Fibroblast of skin of right biceps (primary cell): ENCODE results near the gene PRELID2.
A peak's percentile ranks its signal among the peaks of the same experiment; 100 is the strongest.
"Not testable (repeated sequence)": the region's sequence is repeated elsewhere in the genome, so short reads cannot be mapped to it uniquely, and the experiment has no call there.

Experiments used
- DNase-seq: peaks from one replicate; pipeline ENCODE4 v3.0.0-alpha.2; 2013

Gene PRELID2

GRCh38 chr5:145834917-145835847, at the start of gene PRELID2:
Gene PRELID2, minus strand, starts transcription at chr5:145835342. Its CDS starts 91 bp downstream, at chr5:145835251.
- DNase-seq, result peak; percentile 90

- no peak for DNase-seq
Observed at GRCh38 chr5:145874765-145875164, 39.6 kb upstream of the PRELID2 start.

- DNase-seq, result no peak
Observed at GRCh38 chr5:145872914-145873313, 37.8 kb upstream of the PRELID2 start, which contains the start of gene GRXCR2. Gene GRXCR2, minus strand, starts transcription at chr5:145873014. Its CDS starts 46 bp downstream, at chr5:145872968.

- no peak for DNase-seq
Observed at GRCh38 chr5:145872486-145872885, 37.3 kb upstream of the PRELID2 start.

- no peak for DNase-seq
Observed at GRCh38 chr5:145869753-145870152, 34.6 kb upstream of the PRELID2 start.

GRCh38 chr5:145867806-145868205, 32.7 kb upstream of the PRELID2 start:
- no peak for DNase-seq

GRCh38 chr5:145864432-145864831, 29.3 kb upstream of the PRELID2 start:
- not testable (repeated sequence) for DNase-seq

- no peak for DNase-seq
Observed at GRCh38 chr5:145863003-145863402, 27.9 kb upstream of the PRELID2 start.

GRCh38 chr5:145859897-145860296, 24.8 kb upstream of the PRELID2 start:
- DNase-seq, result no peak

GRCh38 chr5:145859453-145859852, 24.3 kb upstream of the PRELID2 start:
- no peak for DNase-seq

GRCh38 chr5:145858959-145859358, 23.8 kb upstream of the PRELID2 start:
- no peak for DNase-seq

GRCh38 chr5:145856285-145856818, 21.2 kb upstream of the PRELID2 start:
- DNase-seq, result peak; percentile 74

GRCh38 chr5:145855763-145856267, 20.7 kb upstream of the PRELID2 start:
- no peak for DNase-seq

- DNase-seq, result peak; percentile 80
Observed at GRCh38 chr5:145854651-145855258, 19.6 kb upstream of the PRELID2 start.

GRCh38 chr5:145853781-145854376, 18.7 kb upstream of the PRELID2 start:
- DNase-seq, result no peak

GRCh38 chr5:145852990-145853389, 17.8 kb upstream of the PRELID2 start:
- DNase-seq, result no peak

GRCh38 chr5:145848854-145849253, 13.7 kb upstream of the PRELID2 start:
- DNase-seq, result peak; percentile 85

- DNase-seq, result peak; percentile 86
Observed at GRCh38 chr5:145847499-145848497, 12.7 kb upstream of the PRELID2 start.

- DNase-seq, result no peak
Observed at GRCh38 chr5:145846081-145846480, 10.9 kb upstream of the PRELID2 start.

- no peak for DNase-seq
Observed at GRCh38 chr5:145841299-145841698, 6.2 kb upstream of the PRELID2 start.

GRCh38 chr5:145840458-145841132, 5.5 kb upstream of the PRELID2 start:
- DNase-seq, result no peak
